IMR-90 (cell line): Measurements from ENCODE around the gene INPP5D. TPM values are rescaled to one million over a fixed set of nuclear protein-coding genes. Genes with fewer than 3 reads are reported as not detected.

ENCODE experiments used
- ATAC-seq: fragments of 200-7000 bp; cut with Tn5 transposase; 2 replicates; pipeline ENCODE4 v1.9.1; 2020; ENCODE audit warnings: low read depth, mild to moderate bottlenecking, moderate library complexity
- BruUV-seq: library from RNA; stranded (reverse); fragments of 400-500 nt; replicated peaks from 2 replicates; lab custom pipeline; 2021; lab: Mats Ljungman, UMichigan
- CTCF ChIA-PET: fragments of 300-600 bp; formaldehyde crosslinking; extraction: SDS; loops from one replicate; lab custom pipeline; 2021; ENCODE audit warnings: antibody characterized with exemption; lab: Yijun Ruan, JAX
- POLR2A ChIA-PET: fragments of 300-600 bp; sonication (Branson Sonifier 250); formaldehyde crosslinking; loops from one replicate; lab custom pipeline; 2022; ENCODE audit warnings: antibody characterized with exemption; ENCODE audit not compliant: unreplicated experiment; lab: Charles Lee
- DNase-seq: peaks from one replicate; pipeline ENCODE4 v3.0.0; 2013
- H2AFZ ChIP-seq: replicated peaks from 2 replicates; pipeline ENCODE3; 2013; ENCODE audit warnings: low read length, mild to moderate bottlenecking; ENCODE audit not compliant: poor library complexity
- H2AK5ac ChIP-seq: 2 replicates; pipeline ENCODE4 v1.6.1; 2013; ENCODE audit warnings: low read depth, low read length, inconsistent platforms
- H2AK9ac ChIP-seq: replicated peaks from 2 replicates; pipeline ENCODE3; 2013; ENCODE audit warnings: mild to moderate bottlenecking, low read depth, low read length, moderate library complexity; ENCODE audit not compliant: poor library complexity
- H2BK120ac ChIP-seq: 2 replicates; pipeline ENCODE4 v1.6.1; 2013; ENCODE audit warnings: low read depth, low read length, inconsistent platforms
- H2BK15ac ChIP-seq: 3 replicates; pipeline ENCODE4 v1.6.1; 2013; ENCODE audit warnings: low read depth, low read length, inconsistent platforms
- H2BK20ac ChIP-seq: 2 replicates; pipeline ENCODE4 v1.6.1; 2013; ENCODE audit warnings: low read depth, mild to moderate bottlenecking, inconsistent platforms, low read length, moderate library complexity
- H2BK5ac ChIP-seq: 2 replicates; pipeline ENCODE4 v1.6.1; 2013; ENCODE audit warnings: mild to moderate bottlenecking, low read depth, low read length, inconsistent platforms; ENCODE audit not compliant: poor library complexity, severe bottlenecking
- H3K14ac ChIP-seq: replicated peaks from 2 replicates; pipeline ENCODE4 v1.6.1; 2013; ENCODE audit warnings: low read depth, low read length, inconsistent platforms
- H3K18ac ChIP-seq: 2 replicates; pipeline ENCODE4 v1.6.1; 2013; ENCODE audit warnings: low read depth, low read length, control low read depth
- H3K23ac ChIP-seq: 2 replicates; pipeline ENCODE4 v1.6.1; 2013; ENCODE audit warnings: low read depth, low read length, inconsistent platforms
- H3K27ac ChIP-seq: 2 replicates; pipeline ENCODE4 v1.5.1; 2013; ENCODE audit warnings: mild to moderate bottlenecking, control low read depth, low read length; ENCODE audit not compliant: insufficient read depth
- H3K27me3 ChIP-seq: 2 replicates; pipeline ENCODE4 v1.6.1; 2013; ENCODE audit warnings: low read length; ENCODE audit not compliant: control insufficient read depth, insufficient read depth
- H3K36me3 ChIP-seq: 2 replicates; pipeline ENCODE4 v1.6.1; 2013; ENCODE audit warnings: low read length, mixed read lengths; ENCODE audit not compliant: control insufficient read depth, insufficient read depth
- H3K4ac ChIP-seq: 2 replicates; pipeline ENCODE4 v1.6.1; 2013; ENCODE audit warnings: low read depth, low read length, inconsistent platforms
- H3K4me1 ChIP-seq: 2 replicates; pipeline ENCODE4 v1.6.1; 2013; ENCODE audit warnings: low read length, mixed read lengths; ENCODE audit not compliant: control insufficient read depth, insufficient read depth
- H3K4me2 ChIP-seq: 2 replicates; pipeline ENCODE4 v1.6.1; 2013; ENCODE audit warnings: low read depth, mild to moderate bottlenecking, control low read depth, low read length, moderate library complexity
- H3K4me3 ChIP-seq: 2 replicates; pipeline ENCODE4 v1.5.1; 2013; ENCODE audit warnings: low read depth, mild to moderate bottlenecking, control low read depth, low read length, moderate library complexity; ENCODE audit not compliant: insufficient read depth
- H3K56ac ChIP-seq: 2 replicates; pipeline ENCODE4 v1.6.1; 2013; ENCODE audit warnings: low read length, inconsistent platforms; ENCODE audit not compliant: insufficient read depth; ENCODE audit errors: extremely low read depth
- H3K79me1 ChIP-seq, 2 experiments: 2 replicates each; pipeline ENCODE4 v1.6.1; 2013; ENCODE audit warnings: low read length in 2 of 2, inconsistent platforms in 1 of 2, low read depth in 1 of 2
- H3K9ac ChIP-seq: 2 replicates; pipeline ENCODE4 v1.6.1; 2013; ENCODE audit warnings: low read depth, low read length, control low read depth
- H3K9me1 ChIP-seq: 2 replicates; pipeline ENCODE4 v1.6.1; 2013; ENCODE audit warnings: low read length, inconsistent platforms; ENCODE audit not compliant: insufficient read depth
- H3K9me3 ChIP-seq: 2 replicates; pipeline ENCODE4 v1.6.1; 2013; ENCODE audit warnings: low read length; ENCODE audit not compliant: control insufficient read depth, insufficient read depth
- H4K20me1 ChIP-seq: 2 replicates; pipeline ENCODE4 v1.6.1; 2013; ENCODE audit warnings: low read length, inconsistent platforms; ENCODE audit not compliant: insufficient read depth
- H4K5ac ChIP-seq: 2 replicates; pipeline ENCODE4 v1.6.1; 2013; ENCODE audit warnings: mild to moderate bottlenecking, low read depth, low read length, control low read depth
- H4K8ac ChIP-seq, 2 experiments: 2 replicates each; pipeline ENCODE4 v1.6.1; 2013; ENCODE audit warnings: low read depth in 2 of 2, low read length in 2 of 2, control low read depth in 1 of 2, inconsistent platforms in 1 of 2
- H4K91ac ChIP-seq: 2 replicates; pipeline ENCODE4 v1.6.1; 2013; ENCODE audit warnings: low read depth, low read length, inconsistent platforms; ENCODE audit not compliant: insufficient read depth
- BHLHE40 ChIP-seq: fragments of 150-350 bp; IDR thresholded peaks from 2 replicates; pipeline ENCODE4 v1.6.1; 2016; ENCODE audit warnings: mild to moderate bottlenecking, low read depth, low read length
- CEBPB ChIP-seq: IDR thresholded peaks from 2 replicates; pipeline ENCODE4 v1.6.1; 2012; ENCODE audit warnings: low read depth, low read length, improper control_type of control experiment
- CHD1 ChIP-seq: IDR thresholded peaks from 2 replicates; pipeline ENCODE4 v1.6.1; 2012; ENCODE audit warnings: low read depth, low read length, improper control_type of control experiment
- CTCF ChIP-seq: conservative IDR thresholded peaks from 2 replicates; pipeline ENCODE4 v1.5.1; 2012; ENCODE audit warnings: mild to moderate bottlenecking, low read depth, low read length, improper control_type of control experiment
- ELK1 ChIP-seq: fragments of 150-350 bp; IDR thresholded peaks from 2 replicates; pipeline ENCODE4 v1.6.1; 2016; ENCODE audit warnings: low read depth, mild to moderate bottlenecking, low read length, moderate library complexity, borderline replicate concordance
- MAZ ChIP-seq: IDR thresholded peaks from 2 replicates; pipeline ENCODE4 v1.6.1; 2012; ENCODE audit warnings: low read depth, mild to moderate bottlenecking, low read length, improper control_type of control experiment, moderate library complexity, borderline replicate concordance
- MXI1 ChIP-seq: IDR thresholded peaks from 2 replicates; pipeline ENCODE4 v1.6.1; 2012; ENCODE audit warnings: low read depth, mild to moderate bottlenecking, low read length, moderate library complexity, borderline replicate concordance
- NFE2L2 ChIP-seq: fragments of 150-350 bp; IDR thresholded peaks from 2 replicates; pipeline ENCODE4 v1.6.1; 2016; ENCODE audit warnings: low read depth, mild to moderate bottlenecking, low read length
- POLR2A ChIP-seq: IDR thresholded peaks from 2 replicates; pipeline ENCODE4 v1.6.1; 2012; ENCODE audit warnings: mild to moderate bottlenecking, low read depth, low read length
- RAD21 ChIP-seq: IDR thresholded peaks from 2 replicates; pipeline ENCODE4 v1.6.1; 2012; ENCODE audit warnings: low read length, improper control_type of control experiment
- RCOR1 ChIP-seq: IDR thresholded peaks from 2 replicates; pipeline ENCODE4 v1.6.1; 2012; ENCODE audit warnings: mild to moderate bottlenecking, low read length, improper control_type of control experiment; ENCODE audit not compliant: insufficient replicate concordance
- RFX5 ChIP-seq: IDR thresholded peaks from 2 replicates; pipeline ENCODE4 v1.8.0; 2012; ENCODE audit warnings: low read depth, mild to moderate bottlenecking, low read length, moderate library complexity
- SMC3 ChIP-seq: fragments of 150-350 bp; IDR thresholded peaks from 2 replicates; pipeline ENCODE4 v1.6.1; 2016; ENCODE audit warnings: low read depth, mild to moderate bottlenecking, antibody characterized with exemption, low read length, moderate library complexity
- USF2 ChIP-seq: fragments of 150-350 bp; IDR thresholded peaks from 2 replicates; pipeline ENCODE4 v1.6.1; 2017; ENCODE audit warnings: mild to moderate bottlenecking, antibody characterized with exemption, low read length, low read depth
- WGBS, 2 experiments: methylation state at CpG; one replicate each; pipeline versions ENCODE4 v1.1.5 to v1.1.7; 2013; ENCODE audit warnings: missing lambda C conversion rate in 2 of 2; ENCODE audit not compliant: insufficient read length in 1 of 2; ENCODE audit errors: extremely low coverage in 2 of 2; 5-methylcytosine and 5-hydroxymethylcytosine counted together
- dilution Hi-C: fragments of 300-500 bp; cut with HindIII; formaldehyde crosslinking; loops from one replicate; pipeline ENCODE4 v1.14.3; 2018; ENCODE audit warnings: low sequenced_read_pairs; ENCODE audit not compliant: unreplicated experiment
- in situ Hi-C: fragments of 300-500 bp; cut with MboI; formaldehyde crosslinking; loops from 3 replicates; pipeline ENCODE4 v1.14.3; 2019; ENCODE audit warnings: low sequenced_read_pairs, inconsistent platforms, mixed read lengths
- intact Hi-C: fragments of 100-400 bp; cut with micrococcal nuclease; formaldehyde crosslinking; loops from 2 replicates; pipeline ENCODE4 v1.10.0; 2022
- polyA plus RNA-seq, 3 experiments: library from polyadenylated mRNA; depleted of rRNA; stranded (reverse); fragments of >200 nt; gene quantifications; 2 replicates each; pipeline ENCODE4 v1.2.3, GENCODE V29; 2012; ENCODE audit warnings: low replicate concordance in 1 of 3
- total RNA-seq: library from RNA; depleted of rRNA; stranded (reverse); fragments of >200 nt; gene quantifications from 2 replicates; pipeline ENCODE4 v1.2.3, GENCODE V29; 2012

The INPP5D gene
- total and polyA plus RNA-seq, 2 of the 4 experiments (the other 2 are of a cell fraction) = 0.18 to 0.29 TPM

- no peak overlapping the region for H2AK5ac ChIP-seq
- no peaks in the 10 kb centered on the region for H3K79me1 ChIP-seq
- WGBS, 2 experiments = 57% methylated on average over 1 of the region's 9 CpGs; no CpG with 5 or more reads in 1 of the 2 experiments
- H4K91ac ChIP-seq = no peak overlapping the region
- no peak overlapping the region for H3K56ac ChIP-seq
- no peaks in the 10 kb centered on the region for H3K36me3 ChIP-seq
- H2BK15ac ChIP-seq = no peak overlapping the region
- no peak overlapping the region for H2BK5ac ChIP-seq
- TF ChIP-seq SMC3 (no peak), CHD1 (no peak), NFE2L2 (no peak), ELK1 (no peak), MAZ (no peak), BHLHE40 (no peak), RAD21 (no peak), CEBPB (no peak), CTCF (no peak), USF2 (no peak), RCOR1 (no peak), POLR2A (no peak), RFX5 (no peak), MXI1 (no peak)
- peaks cover 11% of the 10 kb centered on the region for H3K27me3 ChIP-seq
- H2AK9ac ChIP-seq = no peak overlapping the region
- no peak overlapping the region for H2AFZ ChIP-seq
- H3K9ac ChIP-seq = no peak overlapping the region
- no peak overlapping the region for H2BK20ac ChIP-seq
- H3K4me2 ChIP-seq = no peak overlapping the region
- H3K9me3 ChIP-seq = no peaks in the 10 kb centered on the region
- no peak overlapping the region for H3K23ac ChIP-seq
- H3K4me3 ChIP-seq = no peak overlapping the region
- no peak overlapping the region for H3K18ac ChIP-seq
- H3K4ac ChIP-seq = no peak overlapping the region
- DNase-seq = no peak
- CTCF ChIA-PET = no interaction called here
- no peak overlapping the region for H2BK120ac ChIP-seq
- intact Hi-C loops = no loop called here
- no peaks in the 10 kb centered on the region for H4K20me1 ChIP-seq
- no peak for ATAC-seq
- H3K14ac ChIP-seq = no peak overlapping the region
- dilution Hi-C loops = no loop called here
- H3K27ac ChIP-seq = no peak overlapping the region
- H4K5ac ChIP-seq = no peak overlapping the region
- no peak overlapping the region for H4K8ac ChIP-seq
- no peaks in the 10 kb centered on the region for H3K4me1 ChIP-seq
- in situ Hi-C loops = no loop called here
- BruUV-seq = no TSS peak
- POLR2A ChIA-PET = no interaction called here
- no peaks in the 10 kb centered on the region for H3K9me1 ChIP-seq
Observed at GRCh38 chr2:233082931-233083755, 23.0 kb downstream of the INPP5D start.
